Subcutaneous adipose tissue (tissue), 4 donors: ENCODE data around the gene NCKAP5. TPM values are rescaled to one million over a fixed set of nuclear protein-coding genes. Genes with fewer than 3 reads are reported as not detected.

Experiments
- CTCF ChIP-seq: fragments of 450-650 bp; IDR thresholded peaks from one replicate; pipeline ENCODE4 v1.5.1; 2016; ENCODE audit warnings: low read depth, mild to moderate bottlenecking, control low read depth, antibody characterized with exemption, moderate library complexity
- total RNA-seq, 4 donors: library from RNA; depleted of rRNA; stranded (reverse); fragments of >200 nt; gene quantifications; one replicate each; pipeline ENCODE4 v1.1.0, GENCODE V29; 2016

NCKAP5 gene
- total RNA-seq, 4 donors from 2014 or later, result 1.5 to 6.4 (median 3.8) TPM

DNA sequence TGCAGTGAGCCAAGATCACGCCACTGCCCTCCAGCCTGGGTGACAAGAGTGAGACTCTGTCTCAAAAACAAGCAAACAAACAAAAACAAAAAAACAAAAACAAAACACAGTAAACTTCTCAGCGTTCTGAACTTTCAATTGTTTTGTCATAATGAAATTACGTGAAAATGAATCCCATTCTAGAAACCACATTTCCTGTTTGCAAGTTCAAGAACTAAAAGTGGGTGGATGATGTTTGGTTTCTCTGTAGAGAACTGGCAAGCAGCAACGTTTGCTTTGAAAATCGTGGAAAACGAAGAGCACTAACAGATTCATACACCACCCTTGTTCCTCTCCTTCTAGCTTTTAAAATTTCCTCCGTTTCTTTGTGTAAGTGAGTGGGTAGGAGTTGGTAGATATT is 672.2 kb downstream of the NCKAP5 start:
- no peak for TF ChIP-seq CTCF

DNA sequence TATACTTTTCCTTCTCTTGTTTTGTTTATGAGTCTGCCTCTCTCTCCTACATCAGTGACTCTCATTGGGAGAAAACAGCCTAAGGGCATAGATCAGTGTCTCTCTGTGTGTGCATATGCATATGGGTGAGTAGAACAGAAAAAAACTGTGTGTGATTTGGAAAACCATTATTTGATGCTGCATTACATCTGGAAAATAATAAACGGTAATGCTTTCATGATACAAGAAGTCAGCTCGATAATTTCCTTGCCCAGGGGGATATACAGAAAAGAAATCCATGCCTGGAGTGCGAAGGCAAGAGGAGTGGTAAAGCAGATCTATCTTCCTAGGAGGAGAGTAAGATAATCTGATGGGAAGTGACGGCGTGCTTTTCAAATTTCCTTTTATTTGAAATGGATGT is 676.8 kb downstream of the NCKAP5 start:
- TF ChIP-seq CTCF, result no peak

- no peak for TF ChIP-seq CTCF
Observed at GRCh38 chr2:132886574-132886973, 681.7 kb downstream of the NCKAP5 start.

DNA sequence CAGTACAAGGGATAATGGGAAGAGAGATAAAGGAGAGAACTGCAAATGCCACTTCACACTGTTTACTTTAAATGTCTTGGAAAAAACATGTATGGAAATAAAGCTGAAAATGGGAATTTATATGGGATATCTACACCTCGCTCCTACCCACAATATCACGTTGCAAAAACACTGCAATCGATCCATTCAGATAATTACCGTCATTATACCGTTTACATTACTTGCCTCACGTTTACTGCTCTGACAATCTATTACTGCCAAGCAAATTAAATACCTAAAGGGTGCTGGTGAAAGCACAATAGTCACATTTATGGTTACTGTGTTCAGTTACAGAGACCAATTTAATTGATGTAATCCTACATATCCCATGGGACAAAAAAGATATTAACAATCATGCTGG is 683.6 kb downstream of the NCKAP5 start:
- TF ChIP-seq CTCF, result no peak

DNA sequence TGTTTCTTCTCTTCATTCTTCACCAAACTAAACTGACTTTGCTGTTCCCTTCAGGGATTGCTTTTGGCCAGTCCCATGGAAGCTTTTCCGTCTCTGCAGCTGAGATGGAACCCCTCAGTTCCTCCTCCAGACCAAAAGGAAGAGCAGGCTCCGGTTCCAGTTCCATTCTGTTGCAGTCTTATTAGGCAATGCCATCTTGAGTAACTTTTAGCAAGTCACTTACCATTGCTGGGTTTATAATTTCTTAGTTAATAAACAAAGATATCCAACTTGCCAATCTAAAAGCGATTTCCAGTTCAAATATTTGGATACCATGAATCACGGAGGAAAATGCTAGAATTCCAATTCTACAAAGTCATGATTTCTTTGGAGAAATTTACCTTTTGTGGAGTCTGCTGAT is 684.0 kb downstream of the NCKAP5 start:
- no peak for TF ChIP-seq CTCF

GRCh38 chr2:132883430-132883829 is 684.8 kb downstream of the NCKAP5 start:
- TF ChIP-seq CTCF, result no peak

DNA sequence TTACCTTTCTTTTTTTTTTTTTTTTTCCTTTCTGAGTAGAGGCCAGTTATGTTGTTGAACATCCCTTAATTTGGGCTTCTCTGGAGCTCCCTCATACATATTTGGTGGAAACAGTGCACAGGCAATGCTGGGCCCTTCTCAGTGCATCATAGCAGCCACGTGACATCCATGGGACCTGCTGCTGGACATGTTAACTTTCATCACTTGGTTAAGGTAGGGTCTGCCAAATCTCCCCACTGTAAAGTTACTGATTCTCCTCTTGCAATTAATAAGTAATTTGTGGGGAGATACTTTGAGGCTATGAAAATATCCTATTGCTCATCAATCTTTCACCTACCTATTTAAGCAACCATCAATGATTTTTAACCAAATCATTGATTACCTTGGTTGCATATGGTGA is 686.7 kb downstream of the NCKAP5 start:
- no peak for TF ChIP-seq CTCF

- no peak for TF ChIP-seq CTCF
Observed at GRCh38 chr2:132877923-132878322, 690.3 kb downstream of the NCKAP5 start.
